Fibroblast of upper back skin (primary cell): ENCODE measurements around the gene TTYH1.
"Not testable (repeated sequence)": the region's sequence is repeated elsewhere in the genome, so short reads cannot be mapped to it uniquely, and the experiment has no call there.

Experiments used
- DNase-seq: peaks from one replicate; pipeline ENCODE4 v3.0.0-alpha.2; 2013

The TTYH1 gene

GRCh38 chr19:54462047-54462654 is 46.9 kb downstream of the TTYH1 start:
- no peak for DNase-seq

GRCh38 chr19:54462655-54463530 is 47.6 kb downstream of the TTYH1 start:
- DNase-seq = peak; percentile 74

- DNase-seq = peak; percentile 99
Measured at GRCh38 chr19:54463531-54464043, 48.3 kb downstream of the TTYH1 start, which contains the start of gene LENG9. TSS of gene LENG9 (minus strand) at chr19:54463778. CDS start at chr19:54463526, 252 bp downstream.

- DNase-seq = peak; percentile 72
Measured at GRCh38 chr19:54464044-54464629, 48.9 kb downstream of the TTYH1 start.

GRCh38 chr19:54464630-54465425 is 49.6 kb downstream of the TTYH1 start:
- DNase-seq = peak; percentile 82

- DNase-seq = no peak
Measured at GRCh38 chr19:54465426-54466109, 50.3 kb downstream of the TTYH1 start.

- DNase-seq = not testable (repeated sequence)
Measured at GRCh38 chr19:54466110-54466480, 50.8 kb downstream of the TTYH1 start.

GRCh38 chr19:54469496-54469934 is 54.3 kb downstream of the TTYH1 start:
- no peak for DNase-seq

- DNase-seq = no peak
Measured at GRCh38 chr19:54470276-54470887, 55.1 kb downstream of the TTYH1 start.

- no peak for DNase-seq
Measured at GRCh38 chr19:54470991-54471782, 55.9 kb downstream of the TTYH1 start.

- DNase-seq = peak; percentile 92
Measured at GRCh38 chr19:54473071-54473891, 58.0 kb downstream of the TTYH1 start, which contains the start of gene CDC42EP5. TSS of gene CDC42EP5 (minus strand) at chr19:54473296. CDS start at chr19:54465547, 7,749 bp downstream.

GRCh38 chr19:54473892-54474372 is 58.7 kb downstream of the TTYH1 start:
- no peak for DNase-seq

- no peak for DNase-seq
Measured at GRCh38 chr19:54475706-54476105, 60.4 kb downstream of the TTYH1 start.

- no peak for DNase-seq
Measured at GRCh38 chr19:54477650-54478049, 62.4 kb downstream of the TTYH1 start.

GRCh38 chr19:54478677-54479266 is 63.5 kb downstream of the TTYH1 start:
- peak; percentile 54 for DNase-seq

- DNase-seq = no peak
Measured at GRCh38 chr19:54480051-54480450, 64.8 kb downstream of the TTYH1 start.

- peak; percentile 41 for DNase-seq
Measured at GRCh38 chr19:54481326-54481930, 66.2 kb downstream of the TTYH1 start.

GRCh38 chr19:54482889-54483288 is 67.6 kb downstream of the TTYH1 start:
- no peak for DNase-seq

GRCh38 chr19:54484451-54484850 is 69.2 kb downstream of the TTYH1 start:
- no peak for DNase-seq
